GM12874 (cell line): ENCODE measurements around the gene SPAG6.

ENCODE experiments used
- TF ChIP-seq, protein P1 (sequence below): IDR thresholded peaks from 2 replicates; pipeline ENCODE4 v1.5.1; 2011; ENCODE audit warnings: low read depth, mild to moderate bottlenecking, control low read depth, low read length, moderate library complexity; ENCODE audit not compliant: insufficient read depth

Gene SPAG6

DNA sequence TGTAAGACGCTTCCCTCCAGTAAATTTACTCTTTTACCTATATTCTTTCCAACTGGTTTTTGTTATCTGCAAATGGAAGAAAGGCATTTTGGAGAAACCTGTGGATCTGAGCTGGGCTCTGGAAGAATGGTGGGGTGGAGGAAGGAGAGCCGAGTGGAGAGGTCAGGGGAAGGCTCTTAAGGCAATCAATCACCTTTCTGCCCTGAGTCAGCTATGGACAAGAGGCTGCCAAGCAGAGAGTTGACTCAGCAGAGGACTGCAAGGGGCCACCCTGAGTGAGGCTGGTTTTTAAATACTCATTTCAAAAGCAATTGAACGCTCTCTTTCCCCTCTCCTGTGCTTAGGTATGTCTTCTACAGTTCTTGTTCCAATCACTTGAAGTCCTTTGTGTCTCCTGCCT is 81.8 kb downstream of the SPAG6 start:
- TF ChIP-seq, protein P1, sequence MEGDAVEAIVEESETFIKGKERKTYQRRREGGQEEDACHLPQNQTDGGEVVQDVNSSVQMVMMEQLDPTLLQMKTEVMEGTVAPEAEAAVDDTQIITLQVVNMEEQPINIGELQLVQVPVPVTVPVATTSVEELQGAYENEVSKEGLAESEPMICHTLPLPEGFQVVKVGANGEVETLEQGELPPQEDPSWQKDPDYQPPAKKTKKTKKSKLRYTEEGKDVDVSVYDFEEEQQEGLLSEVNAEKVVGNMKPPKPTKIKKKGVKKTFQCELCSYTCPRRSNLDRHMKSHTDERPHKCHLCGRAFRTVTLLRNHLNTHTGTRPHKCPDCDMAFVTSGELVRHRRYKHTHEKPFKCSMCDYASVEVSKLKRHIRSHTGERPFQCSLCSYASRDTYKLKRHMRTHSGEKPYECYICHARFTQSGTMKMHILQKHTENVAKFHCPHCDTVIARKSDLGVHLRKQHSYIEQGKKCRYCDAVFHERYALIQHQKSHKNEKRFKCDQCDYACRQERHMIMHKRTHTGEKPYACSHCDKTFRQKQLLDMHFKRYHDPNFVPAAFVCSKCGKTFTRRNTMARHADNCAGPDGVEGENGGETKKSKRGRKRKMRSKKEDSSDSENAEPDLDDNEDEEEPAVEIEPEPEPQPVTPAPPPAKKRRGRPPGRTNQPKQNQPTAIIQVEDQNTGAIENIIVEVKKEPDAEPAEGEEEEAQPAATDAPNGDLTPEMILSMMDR, result no peak

DNA sequence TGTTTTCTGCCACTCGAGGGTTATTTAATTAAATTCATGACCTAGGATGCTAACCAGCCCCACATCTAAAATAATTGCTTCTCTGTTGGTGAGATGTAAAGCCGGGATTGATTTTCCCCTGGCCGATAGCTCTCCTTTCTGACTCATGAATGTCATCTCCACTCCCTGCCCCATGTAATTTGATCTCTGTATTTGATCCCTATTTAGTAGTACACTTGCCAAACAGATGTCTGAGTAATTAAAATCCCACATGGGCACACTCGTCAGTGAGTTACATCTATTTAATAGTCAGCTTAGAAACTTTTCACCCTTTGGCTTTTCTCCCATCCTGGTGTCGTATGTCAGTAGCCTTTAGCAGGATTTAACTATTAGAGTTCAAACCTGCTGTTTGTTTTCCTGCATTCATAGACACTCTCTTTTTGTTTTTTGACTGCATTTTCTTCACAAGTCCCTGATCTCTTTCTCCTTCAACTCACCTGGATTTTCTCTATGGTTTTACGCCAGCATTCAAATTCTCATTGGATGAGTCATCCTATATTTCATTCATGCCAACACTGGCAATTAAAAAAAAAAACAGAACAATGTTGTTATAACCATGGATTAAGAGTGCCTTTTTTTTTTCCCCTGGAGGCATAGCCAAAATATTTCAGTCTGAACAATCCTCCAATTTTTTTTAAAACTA is 82.7 kb downstream of the SPAG6 start:
- TF ChIP-seq, protein P1, result no peak

DNA sequence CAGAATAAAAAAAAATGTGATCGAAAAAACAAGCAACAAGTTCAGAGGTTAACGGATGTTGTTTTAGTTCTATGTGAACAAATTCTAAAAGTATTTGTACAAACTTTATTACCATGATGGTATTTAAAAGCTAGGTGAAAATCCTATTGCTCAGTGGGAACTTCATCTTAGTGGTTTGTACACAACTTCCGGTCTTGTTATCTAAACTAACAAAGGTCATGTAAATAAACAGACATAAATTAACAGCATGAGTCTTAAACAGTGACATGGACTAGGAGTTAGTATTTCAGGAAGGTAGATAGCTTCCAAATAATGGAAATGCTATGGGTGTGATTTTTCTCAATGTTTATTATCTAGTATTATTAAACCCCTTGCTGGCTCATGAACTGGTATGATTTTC is 83.8 kb downstream of the SPAG6 start:
- TF ChIP-seq, protein P1, result no peak

DNA sequence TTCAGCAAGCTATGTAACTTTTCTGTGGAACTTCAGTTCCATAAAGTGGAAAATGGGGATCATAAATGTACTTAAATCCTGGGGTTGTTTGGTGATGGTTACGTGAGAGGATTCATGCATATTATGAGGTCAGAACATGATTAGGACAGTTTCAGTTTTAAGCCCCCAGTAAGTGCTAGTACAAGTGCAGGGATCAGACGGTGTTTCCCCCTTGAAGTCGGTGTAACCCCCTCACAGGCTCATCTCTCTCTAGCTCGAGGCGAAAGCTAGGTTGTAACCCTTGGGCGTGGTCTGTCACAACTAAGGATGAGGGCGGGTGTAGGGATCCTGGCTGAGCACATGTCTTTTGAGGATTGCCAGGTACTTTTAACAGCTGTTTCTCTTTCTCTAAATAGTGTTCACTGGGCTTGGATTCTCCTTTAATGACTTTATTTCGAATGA is 84.7 kb downstream of the SPAG6 start:
- TF ChIP-seq, protein P1, result no peak

DNA sequence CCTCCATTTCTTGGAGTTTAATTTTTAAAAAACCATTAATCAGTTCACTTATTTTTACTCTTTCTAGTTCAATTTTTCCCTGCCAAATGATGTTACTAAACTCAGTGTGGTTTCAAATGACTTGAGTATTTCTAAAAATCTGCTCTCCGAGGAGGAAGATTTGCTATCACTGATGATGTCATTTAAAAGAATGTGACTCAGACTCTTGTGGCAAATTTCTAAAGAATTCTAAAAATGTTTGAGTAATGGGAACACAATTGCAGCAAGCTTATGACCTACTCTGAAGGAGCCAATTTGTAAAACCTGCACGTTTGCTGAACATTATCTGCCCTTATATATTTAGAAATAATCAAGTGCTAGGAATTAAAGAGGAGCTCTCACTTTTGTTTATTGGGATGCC is 88.6 kb downstream of the SPAG6 start:
- TF ChIP-seq, protein P1, result no peak

DNA sequence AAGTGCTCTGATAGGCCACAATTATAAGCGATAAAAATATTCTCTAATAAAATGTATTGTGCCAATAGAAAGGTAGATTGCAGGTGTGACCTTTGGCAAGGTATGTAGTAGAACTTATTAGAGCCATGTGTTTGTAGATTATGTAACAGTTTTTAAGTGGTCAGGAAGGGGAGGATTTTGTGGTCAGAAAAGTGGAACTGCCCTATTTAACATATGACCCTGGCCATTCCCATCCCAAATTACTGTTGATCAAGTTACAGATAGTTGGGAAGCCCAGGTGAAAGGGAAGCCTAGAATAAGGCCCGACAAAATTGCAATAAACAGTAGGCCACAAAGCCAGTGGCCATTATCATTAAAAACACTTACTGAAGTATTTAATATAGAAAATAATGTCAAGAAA is 89.2 kb downstream of the SPAG6 start:
- TF ChIP-seq, protein P1, result no peak

DNA sequence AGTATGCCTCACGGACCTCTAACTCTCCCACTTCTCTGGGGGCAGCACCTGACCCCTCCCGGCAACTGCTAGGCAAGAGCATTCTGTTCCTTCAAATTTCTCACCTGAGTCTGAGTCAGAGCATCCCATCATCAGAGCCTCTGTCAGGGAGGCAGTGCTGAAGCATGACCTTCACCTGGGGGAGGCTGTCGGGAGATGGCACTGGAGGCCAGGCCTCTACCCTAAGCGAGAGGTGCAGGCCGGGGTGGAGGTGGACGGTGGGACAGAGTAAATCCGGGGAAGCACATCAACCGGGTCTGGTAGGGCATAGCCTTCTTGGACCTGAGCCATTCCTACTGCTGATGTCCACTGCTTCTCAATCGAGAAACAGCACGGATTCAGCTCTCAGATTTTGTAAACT is 90.4 kb downstream of the SPAG6 start:
- TF ChIP-seq, protein P1, result no peak

DNA sequence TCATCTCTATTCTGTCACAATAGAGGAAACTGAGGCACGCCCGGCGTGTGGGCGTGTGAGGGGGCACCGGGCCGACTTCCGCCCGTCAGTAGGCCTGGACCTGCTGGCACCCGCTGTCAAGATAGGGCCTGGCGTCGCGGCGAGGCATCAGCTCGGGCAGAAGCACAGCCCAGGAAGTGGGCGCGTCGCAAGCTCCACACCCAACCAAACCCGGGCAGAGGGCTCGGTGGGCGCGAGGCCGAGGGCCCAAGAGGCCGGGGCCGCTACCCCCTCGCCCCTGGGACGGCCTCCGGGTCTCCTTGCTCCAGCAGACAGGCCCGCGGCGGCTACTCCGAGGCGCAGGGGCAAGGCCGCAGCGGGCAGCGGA is 91.2 kb downstream of the SPAG6 start:
- TF ChIP-seq, protein P1, result no peak
